GM19043 (cell line): Measurements from ENCODE around the gene AKR1C2.
"Not testable (repeated sequence)": the region's sequence is repeated elsewhere in the genome, so short reads cannot be mapped to it uniquely, and the experiment has no call there.

Source experiments
- ATAC-seq: cut with Tn5 transposase; IDR thresholded peaks from one replicate; pipeline ENCODE4 v1.9.1; 2021; ENCODE audit warnings: low read depth; ENCODE audit not compliant: unreplicated experiment

The AKR1C2 gene

DNA sequence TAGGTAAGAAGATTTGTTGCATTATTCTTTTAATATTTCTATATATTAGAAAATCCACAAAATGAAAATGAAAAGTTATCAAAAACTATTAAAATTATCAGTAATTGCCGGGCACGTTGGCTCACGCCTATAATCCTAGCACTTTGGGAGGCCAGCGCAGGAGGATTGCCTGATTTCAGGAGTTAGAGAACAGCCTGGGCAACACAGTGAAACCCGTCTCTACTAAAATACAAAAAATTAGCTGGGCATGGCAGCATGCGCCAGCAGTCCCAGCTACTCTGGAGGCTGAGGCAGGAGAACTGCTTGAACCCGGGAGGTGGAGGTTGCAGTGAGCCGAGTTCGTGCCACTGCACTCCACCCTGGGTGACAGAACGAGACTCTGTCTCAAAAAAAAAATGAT is 11.1 kb downstream of the AKR1C2 start:
- ATAC-seq = not testable (repeated sequence)

DNA sequence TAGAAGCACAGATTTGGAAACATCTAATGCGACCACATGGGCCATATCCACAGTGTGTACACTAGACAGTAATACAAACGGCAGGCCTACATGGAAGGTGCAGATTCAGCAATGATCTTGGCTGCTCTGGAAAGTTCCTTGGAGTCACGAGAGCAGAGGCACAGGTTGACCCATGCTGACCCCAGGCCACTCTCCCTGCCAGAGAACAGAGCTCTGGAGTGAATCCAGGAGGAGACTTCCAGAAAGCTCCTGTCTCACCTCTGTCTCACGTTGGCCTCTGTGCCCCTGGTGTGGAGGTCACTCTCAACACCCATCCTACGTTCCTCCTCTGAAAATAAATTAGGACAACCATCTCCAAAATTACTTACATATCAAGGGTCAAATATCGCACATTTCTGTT is 12.2 kb downstream of the AKR1C2 start:
- not testable (repeated sequence) for ATAC-seq

DNA sequence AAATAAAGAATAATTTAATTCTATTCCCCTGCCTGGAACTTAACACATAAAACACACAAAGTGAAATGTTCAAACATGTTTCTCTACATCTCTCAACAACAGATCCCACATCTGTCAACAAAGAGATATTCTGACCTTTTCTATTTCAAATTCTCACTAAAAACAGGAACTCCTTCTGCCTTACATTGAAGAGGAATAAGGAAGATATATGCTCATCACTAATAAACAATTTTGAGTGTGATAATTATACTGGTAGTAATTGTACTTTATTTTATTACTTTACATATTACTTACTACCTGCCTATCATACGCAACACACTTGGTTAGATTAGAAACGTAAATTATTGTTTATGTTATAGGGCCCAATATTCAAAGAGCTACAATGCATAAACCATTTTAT is 13.4 kb downstream of the AKR1C2 start:
- no peak for ATAC-seq

DNA sequence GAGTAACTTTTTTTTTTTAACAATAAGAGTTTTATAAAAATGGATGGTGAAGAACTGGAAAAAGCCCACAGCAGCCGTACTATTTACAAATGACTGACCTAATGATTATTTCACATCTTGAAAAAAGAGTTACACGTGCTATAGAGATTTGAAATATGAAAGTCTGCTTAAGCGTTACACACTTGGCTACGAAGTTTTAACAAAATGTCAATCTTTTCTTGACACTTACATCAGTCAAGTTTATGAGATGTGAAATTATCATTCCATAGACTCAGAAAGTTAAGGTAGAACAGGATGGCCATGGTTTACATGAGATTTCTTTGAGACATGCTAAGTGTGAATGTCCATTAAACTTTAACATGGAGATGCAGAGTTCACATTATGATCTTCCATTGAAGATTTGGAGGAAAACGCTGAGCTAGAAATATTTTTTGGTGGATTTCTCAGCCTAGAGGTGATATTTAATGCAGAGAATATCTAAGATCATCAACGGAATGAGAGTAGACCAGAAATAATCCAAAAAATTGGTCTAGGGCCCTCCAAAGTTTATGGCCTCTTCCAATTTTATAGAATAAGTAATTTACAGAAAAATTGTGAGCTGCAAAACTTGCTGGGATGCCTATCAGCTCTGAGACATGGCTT is 15.5 kb downstream of the AKR1C2 start:
- not testable (repeated sequence) for ATAC-seq

DNA sequence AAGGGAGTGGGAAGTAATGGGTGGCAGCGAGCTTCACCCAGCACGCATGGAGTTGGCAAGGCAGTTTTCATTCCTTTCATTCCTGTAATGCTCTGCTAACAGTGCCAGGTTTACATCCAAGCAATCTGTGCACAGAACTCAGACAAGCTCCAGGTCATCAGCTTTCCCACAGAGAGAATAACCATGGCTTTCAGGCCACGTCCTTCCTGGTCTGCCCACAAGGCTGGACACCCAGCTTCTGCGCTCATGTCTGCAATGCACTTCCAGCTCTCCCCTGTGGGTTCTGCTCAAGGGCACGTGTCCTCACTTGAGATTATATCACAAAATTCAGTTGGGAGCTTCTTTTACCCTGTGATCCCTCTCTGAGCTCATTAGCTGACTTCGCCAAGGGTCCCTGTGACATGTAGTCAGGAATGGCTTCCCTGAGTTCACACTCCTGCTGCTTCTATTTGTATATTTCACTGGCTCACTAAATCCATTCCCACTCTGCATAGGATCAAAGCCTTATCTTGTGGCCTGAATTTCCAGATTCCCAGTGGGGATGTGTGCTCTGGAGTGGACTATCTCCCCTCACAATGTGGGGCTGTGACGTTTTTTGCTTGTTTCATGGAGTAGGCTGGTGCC is 18.6 kb downstream of the AKR1C2 start:
- no peak for ATAC-seq

DNA sequence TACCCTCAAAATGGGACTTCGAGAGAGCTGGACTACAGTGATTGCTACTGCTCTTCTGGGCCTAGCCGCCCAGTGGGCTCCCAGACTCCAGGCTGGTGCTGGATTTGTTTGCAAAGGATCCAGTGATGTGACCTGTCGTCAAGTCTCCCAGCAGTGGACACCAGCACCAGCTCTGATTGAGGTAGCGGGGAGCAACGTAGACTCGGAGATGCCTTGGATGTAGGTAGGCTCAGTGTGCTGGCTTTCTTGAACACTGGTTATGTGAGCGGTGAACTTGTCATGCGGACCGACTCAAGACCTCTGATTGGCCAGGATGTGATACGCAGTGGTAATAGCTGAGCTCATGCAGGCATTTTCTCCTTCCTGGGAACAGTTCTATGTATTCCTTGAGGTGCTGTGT is 19.4 kb downstream of the AKR1C2 start:
- no peak for ATAC-seq

DNA sequence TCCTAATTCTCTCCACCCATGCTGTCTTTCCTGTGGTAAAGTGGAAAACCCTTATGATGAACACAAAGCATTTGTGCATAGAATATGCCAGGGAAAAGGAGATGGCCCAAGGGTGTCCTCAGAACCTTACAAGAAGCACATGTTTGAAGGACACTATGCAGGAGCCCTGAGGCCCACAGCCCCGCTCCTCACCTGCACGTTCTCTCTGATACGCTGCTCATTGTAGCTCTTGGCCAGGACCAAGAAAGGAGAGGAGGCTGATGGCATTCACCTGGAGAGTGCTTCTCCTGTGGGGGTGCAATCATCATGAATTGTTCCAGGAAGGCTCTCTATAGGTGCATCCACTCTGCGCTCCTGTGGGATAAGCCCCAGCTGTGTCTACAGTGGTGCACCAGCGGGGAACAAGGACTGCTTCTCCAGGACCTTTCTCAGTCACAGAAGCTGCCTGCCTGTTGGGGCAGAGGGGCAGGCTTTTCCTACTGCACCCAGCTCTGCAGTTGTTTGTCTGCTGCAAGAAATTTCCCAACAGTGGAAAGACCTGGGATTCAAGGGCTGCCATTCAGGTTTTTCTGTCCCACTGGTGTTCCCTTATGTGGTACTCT is 19.9 kb downstream of the AKR1C2 start:
- ATAC-seq = no peak

DNA sequence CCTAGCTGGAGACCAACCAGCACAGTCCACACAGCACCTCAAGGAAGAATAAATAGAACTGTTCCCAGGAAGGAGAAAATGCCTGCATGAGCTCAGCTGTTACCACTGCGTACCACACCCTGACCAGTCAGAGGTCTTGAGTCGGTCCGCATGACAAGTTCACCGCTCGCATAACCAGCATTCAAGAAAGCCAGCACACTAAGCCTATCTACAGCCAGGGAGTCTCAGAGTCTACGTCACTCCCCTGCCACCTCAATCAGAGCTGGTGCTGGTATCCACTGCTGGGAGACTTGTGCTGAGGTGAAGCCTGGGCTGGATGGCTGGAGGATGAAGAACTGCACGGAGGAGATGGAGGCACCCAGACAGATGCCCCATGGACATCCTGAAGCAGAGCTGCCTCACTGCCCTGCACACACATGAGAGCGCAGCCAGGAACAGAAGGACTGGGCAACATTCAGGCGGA is 20.9 kb downstream of the AKR1C2 start:
- no peak for ATAC-seq

DNA sequence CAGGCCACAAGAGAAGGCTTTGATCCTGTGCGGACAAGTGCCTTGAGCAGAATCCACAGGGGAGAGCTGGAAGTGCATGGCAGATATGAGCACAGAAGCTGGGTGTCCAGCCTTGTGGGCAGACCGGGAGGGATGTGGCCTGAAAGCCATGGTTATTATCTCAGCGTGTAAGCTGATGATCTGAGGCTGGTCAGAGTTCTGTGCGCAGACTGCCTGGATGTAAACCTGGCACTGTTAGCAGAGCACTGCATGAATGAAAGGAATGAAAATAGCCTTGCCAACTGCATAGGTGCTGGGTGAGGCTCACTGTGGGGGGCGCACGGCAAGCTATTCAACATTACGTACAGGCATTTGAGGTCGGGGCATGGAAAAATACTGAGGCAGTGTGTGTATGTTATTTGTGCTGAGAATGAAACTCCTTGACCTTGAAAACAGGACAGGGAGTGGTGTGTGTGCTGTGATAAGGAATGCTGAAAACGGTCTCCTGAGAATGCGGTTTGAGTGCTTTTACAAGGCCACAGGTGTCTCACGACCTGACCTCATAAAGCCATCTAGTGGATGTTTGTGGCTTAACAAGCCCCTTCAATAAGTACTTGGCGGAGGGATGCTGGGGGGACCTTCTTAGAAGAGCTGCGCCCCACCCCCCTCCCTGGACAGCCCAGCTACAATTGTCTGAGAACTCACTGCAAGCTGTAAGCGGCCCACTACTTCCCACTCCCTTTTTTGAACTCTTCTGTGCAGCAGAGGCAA is 21.8 kb downstream of the AKR1C2 start:
- no peak for ATAC-seq

DNA sequence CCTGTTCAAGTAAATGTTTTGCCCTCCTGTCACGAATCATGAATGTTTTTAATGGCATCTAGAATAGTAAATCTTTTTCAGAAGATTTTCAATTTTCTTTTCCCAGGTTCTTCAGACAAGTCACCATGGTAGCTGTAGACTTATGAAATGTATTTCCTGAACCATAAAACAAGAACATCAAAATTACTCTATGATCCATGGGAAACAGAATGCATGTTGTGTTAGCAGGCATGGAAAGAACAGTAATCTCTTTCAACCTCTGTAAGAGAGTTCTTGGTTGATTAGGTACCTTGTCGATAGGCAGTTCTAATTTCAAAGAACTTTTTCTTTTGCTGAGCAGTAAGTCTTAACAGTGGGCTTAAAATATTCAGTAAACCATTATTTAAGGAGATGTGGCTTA is 22.9 kb downstream of the AKR1C2 start:
- no peak for ATAC-seq

DNA sequence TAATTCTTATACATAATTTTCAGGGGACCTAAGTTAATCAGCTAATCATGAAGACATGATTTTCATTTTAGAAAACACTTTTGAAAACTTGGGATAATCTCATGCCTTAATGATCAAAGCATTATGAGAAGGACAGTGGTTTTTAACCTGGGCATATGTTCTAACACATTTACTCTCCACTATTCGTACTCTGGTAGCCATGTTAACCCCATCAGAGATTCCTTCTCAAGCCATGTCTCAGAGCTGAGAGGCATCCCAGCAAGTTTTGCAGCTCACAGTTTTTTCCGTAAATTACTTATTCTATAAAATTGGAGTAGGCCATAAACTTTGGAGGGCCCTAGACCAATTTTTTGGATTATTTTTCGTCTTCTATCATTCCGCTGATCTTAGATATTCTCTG is 24.8 kb downstream of the AKR1C2 start:
- no peak for ATAC-seq

DNA sequence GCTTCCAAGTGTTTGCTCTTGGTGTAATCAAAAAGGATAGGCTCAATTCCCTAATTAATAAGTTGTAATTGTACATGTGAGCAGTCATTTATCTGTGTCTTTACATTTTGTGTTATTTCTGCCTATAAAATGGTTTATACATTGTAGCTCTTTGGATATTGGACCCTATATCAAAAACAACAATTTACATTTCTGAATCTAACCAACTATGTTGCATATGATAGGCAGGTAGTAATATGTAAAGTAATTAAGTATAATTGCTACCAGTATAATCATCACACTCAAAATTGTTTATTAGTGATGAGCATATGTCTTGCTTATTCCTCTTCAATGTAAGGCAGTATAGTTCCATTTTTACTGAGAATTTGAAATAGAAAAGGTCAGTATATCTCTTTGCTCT is 26.6 kb downstream of the AKR1C2 start:
- no peak for ATAC-seq

DNA sequence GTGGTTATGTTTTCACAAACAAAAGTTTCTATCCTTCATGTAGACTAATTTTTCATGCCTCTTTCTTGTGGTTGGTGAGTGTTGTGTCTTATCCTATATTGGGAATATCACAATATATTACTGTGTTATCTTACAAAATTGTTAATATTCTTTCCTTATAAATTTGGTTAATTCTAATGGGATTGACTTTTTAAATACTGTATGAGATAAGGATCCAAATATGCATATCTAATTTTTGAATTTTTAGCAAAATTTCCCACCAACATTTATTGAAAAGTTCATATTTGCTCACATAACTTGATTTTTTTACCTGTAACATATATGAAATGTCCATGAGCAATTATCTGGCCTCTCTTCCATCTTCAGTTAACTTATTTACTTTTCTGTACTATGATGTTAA is 29.3 kb downstream of the AKR1C2 start:
- ATAC-seq = not testable (repeated sequence)

DNA sequence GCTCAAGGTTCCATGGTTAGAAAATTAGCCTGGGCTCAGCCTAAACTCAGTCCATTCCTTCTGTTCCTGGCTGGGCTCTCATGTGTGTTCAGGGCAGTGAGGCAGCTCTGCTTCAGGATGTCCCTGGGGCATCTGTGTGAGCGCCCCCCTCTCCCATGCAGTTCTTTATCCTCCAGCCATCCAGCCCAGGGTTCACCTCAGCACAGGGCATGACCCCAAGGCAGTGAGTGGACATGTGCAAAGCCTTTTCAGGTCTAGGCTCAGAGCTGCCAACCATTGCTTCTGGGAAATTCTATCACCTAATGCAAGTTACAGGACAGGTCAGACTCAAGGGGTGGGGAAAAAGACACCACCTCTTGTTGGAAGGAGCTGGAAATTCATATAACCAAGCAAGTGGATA is 30.4 kb downstream of the AKR1C2 start:
- not testable (repeated sequence) for ATAC-seq

DNA sequence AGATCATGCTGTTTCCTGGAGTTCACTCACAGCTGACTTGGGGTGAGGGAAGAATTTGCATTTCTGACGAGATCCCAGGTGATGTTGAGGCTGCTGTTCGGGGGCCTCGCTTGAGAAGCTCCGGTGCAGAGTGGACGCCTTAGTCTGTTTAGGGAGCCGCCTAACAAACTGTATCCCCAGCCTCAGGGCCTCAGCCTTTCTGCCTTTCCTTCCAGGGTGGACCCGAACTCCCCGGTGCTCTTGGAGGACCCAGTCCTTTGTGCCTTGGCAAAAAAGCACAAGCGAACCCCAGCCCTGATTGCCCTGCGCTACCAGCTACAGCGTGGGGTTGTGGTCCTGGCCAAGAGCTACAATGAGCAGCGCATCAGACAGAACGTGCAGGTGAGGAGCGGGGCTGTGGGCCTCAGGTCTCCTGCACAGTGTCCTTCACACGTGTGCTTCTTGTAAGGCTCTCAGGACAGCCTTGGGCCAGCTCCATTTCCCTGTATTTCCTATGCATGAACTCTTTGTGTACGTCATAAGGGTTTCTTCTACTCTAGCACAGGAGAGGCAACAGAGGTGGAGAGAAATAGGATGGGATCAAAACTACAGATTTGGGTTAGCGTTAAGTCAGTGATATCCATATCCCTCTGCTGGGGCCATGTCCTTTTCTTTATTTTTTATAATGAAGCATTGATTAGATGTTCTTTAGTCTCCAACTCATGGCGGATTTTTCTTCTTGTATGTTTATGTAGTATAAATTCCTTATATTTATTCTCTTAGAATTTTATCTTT is 31.1 kb downstream of the AKR1C2 start:
- ATAC-seq = not testable (repeated sequence)

DNA sequence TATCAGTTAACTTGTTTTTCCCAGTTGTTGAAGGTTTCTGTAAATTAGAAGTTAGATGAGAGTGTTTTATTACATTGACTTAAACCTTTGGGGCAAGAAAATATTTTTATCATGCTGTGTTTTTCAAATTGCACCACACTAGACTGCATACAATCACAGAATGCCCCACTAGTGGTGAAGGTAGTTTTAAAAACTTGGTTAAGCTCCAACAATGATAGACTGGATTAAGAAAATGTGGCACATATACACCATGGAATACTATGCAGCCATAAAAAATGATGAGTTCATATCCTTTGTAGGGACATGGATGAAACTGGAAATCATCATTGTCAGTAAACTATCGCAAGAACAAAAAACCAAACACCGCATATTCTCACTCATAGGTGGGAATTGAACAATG is 33.3 kb downstream of the AKR1C2 start:
- not testable (repeated sequence) for ATAC-seq

DNA sequence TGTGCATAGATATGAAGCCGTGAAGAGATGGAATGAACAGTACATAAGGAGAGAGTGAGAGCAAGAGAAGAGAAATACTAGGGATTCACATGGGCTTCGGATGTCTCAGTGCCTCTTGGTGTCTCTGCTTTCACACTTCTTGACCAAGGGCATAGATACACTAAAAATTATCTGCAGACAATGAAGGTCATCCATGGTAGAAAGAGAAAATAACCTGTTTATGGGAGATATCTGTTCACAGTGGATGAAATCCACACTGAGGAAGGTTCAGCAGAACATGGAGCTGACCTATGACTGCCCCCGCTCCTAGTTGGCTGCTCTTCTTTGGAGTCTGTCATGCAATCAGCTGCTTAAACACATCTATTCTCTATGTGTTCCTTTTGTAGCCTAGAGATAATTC is 34.4 kb downstream of the AKR1C2 start:
- not testable (repeated sequence) for ATAC-seq

DNA sequence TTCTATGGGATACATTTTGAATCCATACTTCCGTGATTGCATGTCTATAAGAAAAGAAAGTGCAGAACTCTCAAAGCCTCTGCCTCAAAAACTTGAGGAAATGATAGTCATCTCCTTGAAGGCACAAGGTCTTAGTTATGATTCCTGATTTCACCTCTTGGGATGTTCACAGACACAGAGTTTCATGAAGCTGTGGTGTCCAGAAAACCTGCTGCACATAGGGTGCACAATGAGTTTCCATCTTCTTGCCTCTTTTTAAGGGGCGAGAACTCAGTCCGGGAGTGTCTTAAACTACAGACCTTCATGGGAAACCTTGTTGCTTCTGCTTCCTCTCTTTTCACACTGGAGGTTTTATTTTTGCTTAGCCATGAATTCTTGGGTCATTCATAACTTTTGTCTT is 36.5 kb downstream of the AKR1C2 start:
- ATAC-seq = not testable (repeated sequence)

DNA sequence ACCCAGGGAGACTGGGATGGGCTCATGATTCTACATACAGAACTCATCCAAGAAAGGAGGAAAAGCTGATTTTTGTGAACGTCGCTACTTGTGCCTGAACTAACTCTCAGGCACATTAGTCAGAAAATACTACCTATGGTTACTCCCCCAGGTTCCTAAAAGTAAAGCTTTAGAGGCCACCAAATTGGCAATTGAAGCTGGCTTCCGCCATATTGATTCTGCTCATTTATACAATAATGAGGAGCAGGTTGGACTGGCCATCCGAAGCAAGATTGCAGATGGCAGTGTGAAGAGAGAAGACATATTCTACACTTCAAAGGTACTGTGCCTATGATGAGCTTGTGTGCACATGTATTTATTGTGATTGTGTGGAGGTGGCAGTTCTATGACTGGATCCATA is 37.9 kb downstream of the AKR1C2 start:
- ATAC-seq = not testable (repeated sequence)

DNA sequence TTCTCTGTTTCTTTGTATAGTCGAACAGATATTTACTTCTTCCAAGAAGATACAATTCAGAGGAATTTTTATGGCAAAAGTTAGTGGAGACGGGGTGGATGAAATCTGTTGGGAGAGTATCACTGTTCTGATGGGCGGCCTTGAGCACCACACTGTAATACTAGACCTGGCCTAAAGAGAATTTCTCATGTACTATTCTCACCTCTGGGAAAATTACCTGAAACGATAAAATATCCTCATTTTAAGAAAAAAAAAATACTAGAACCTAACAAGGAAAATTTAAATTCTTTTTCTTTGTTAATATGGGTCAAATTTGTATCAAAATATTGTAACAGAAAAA is 39.9 kb downstream of the AKR1C2 start:
- not testable (repeated sequence) for ATAC-seq
